NCI-H187 treated with DMSO at 0.1 percent for 48 hours (cell line): ENCODE results near the gene GCGR.

ENCODE experiments used
- DNase-seq: peaks from one replicate; lab custom pipeline; 2025; lab: John Stamatoyannopoulos, UW

The GCGR gene

DNA sequence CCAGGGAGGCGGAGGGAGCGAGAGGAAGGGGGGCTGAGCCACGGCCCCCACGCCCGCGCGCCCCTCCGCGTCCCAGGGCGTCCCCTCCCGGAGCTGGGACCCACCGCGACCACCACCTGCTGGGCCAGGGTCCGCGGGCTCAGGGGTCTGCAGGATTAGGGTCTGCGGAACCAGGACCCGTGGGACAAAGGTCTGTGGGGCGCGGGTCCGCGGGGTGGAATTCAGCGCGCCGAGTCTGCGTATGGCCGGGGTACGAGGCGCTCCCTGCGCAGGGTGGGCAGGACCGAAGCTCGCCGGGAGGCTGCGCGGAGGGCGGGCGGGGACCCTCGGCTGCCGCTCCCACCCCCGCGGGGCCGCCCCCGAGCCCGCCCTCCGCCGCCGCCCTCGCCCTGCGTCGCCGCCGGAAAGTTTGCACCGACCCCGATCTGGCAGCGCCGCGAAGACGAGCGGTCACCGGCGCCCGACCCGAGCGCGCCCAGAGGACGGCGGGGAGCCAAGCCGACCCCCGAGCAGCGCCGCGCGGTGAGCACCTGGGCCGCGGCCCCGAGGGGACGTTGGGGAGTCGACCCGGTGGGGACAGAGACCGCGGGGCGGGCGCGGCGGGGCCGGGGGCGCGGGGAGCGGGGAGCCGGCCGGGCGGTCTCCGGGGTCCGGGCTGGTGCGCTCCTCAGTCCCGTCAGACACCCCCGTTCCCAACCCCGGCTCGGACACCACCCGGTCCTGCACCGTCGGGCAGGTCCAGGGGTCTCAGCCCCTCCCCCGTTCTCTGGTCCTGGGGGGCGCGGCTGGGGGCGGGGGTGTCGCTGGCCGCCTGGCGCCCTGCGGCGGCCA, at the start of gene GCGR:
Gene GCGR, plus strand, starts transcription at position 423 of the 831 bp plus-strand sequence. CDS start 4,869 bp downstream, outside the sequence.
- DNase-seq: no peak

DNA sequence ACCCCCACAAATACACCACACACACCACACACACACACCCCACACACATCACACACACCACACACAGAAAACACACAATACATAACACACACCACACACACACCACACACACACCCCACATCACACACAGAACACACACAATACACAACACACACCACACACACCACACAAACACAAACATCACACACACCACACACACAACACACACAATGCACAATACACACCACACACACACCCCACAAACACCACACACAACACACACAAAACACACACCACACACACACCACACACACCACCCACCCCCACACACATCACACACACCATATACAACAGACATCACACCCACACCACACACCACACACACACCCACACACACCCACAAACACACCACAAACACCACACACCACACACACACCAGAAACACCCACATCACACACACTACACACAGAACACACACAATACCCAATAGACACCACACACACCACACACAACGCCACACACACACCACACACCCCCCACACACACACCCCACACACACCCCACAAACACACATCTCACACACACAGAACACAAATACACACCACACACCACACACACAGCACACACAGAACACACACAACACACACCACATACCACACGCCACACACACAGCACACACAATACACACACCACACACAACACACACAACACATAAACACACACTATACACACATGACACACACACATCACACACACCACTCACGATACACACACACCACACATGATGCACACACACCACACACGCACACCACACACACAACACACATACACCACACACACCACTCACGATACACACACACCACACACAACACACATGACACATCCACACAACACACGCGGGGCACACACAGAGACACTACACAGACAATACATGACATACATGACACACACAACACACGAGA, 11.0 kb upstream of the GCGR start:
- DNase-seq: no peak

DNA sequence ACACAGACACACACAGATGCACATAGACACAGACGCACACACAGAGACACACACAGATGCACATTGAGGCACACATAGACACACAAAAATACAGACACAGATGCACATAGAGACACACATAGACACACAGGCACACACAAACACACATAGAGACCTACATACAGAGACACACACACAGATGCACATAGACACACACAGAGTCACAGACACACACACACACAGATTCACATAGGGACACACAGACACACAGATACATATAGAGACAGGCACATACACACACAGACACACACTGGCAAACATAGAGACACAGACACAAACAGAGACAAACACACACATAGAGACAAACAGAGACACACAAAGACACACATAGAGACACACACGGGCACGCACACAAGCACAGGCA, 9.9 kb upstream of the GCGR start:
- no peak for DNase-seq

DNA sequence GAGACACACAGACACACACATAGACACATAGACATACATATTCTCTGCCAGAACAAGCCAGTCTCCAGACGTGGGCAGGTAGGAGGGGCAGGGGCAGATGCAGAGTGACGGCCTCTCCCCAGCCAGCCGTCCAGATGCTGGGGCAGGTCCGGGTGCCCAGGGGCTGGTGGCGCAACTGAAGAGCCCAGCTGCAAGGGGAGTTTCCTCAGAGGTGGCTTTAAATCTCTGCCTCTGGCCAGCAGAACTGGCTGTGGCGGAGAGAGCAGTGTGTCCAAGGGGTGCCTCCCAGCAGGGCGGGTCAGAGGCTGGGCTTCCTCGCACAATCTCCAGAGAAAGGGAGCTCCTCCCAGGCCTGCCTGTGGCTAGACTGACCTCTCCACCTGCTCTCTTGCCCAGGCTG, 9.4 kb upstream of the GCGR start:
- no peak for DNase-seq

DNA sequence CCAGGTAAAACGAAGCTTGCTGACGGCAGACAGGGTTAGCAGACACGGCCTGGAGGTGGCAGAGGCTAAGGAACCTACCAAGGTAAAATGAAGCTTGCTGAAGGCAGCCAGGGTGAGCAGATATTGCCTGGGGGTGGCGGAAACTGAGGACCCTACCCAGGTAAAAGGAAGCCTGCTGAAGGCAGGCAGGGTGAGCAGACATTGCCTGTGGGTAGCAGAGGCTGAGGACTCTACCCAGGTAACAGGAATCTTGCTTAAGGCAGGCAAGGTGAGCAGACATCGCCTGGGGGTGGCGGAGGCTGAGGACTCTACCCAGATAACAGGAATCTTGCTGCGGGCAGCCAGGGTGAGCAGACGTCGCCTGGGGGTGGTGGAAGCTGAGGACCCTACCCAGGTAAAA, 2.6 kb upstream of the GCGR start:
- no peak for DNase-seq

GRCh38 chr17:81802048-81802758, 1.7 kb upstream of the GCGR start:
- DNase-seq: no peak

GRCh38 chr17:81802856-81803643, 900 bp upstream of the GCGR start:
- no peak for DNase-seq

DNA sequence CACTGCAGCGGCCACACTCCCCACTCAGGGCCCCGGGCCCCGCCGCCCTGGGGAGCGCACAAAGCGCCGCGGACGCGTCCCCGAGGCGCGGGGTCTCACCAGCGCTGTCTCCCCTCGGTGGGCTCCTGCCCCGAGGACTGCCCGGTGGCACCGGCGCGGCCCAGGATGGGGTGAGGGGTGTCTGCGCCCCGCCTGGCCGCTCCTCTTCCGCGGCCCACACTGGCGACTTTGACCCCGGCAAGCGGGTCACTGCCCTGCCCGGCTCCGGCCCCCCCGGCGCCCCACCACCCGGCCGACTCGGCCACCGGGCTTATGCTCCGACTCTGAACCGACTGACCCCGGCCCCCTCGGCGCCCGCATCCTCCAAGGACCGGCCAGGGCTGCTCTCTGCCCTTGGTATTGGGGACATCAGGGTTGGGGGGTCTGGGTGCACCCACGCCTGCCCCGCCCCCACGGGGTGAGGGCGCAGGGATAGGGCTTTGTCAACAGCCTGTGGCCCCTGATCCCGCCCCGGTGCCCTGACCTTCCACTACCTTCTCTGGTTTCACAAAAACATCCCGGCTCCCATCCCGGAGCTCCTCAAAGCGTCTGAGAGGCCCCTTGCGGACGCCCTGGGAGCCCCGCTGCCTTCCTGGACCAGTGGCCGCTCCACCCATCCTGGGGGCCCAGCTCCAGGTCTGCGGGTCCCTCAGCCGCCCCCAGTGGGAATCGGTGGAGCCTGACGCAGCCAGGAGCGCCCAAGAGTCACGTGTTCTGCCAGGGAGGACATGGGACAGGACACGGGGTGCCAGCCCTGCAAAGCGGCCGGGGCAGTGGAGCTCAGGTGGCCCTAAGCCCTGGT, 829 bp downstream of the GCGR start:
- no peak for DNase-seq

GRCh38 chr17:81805707-81806460, 1.9 kb downstream of the GCGR start:
- no peak for DNase-seq

DNA sequence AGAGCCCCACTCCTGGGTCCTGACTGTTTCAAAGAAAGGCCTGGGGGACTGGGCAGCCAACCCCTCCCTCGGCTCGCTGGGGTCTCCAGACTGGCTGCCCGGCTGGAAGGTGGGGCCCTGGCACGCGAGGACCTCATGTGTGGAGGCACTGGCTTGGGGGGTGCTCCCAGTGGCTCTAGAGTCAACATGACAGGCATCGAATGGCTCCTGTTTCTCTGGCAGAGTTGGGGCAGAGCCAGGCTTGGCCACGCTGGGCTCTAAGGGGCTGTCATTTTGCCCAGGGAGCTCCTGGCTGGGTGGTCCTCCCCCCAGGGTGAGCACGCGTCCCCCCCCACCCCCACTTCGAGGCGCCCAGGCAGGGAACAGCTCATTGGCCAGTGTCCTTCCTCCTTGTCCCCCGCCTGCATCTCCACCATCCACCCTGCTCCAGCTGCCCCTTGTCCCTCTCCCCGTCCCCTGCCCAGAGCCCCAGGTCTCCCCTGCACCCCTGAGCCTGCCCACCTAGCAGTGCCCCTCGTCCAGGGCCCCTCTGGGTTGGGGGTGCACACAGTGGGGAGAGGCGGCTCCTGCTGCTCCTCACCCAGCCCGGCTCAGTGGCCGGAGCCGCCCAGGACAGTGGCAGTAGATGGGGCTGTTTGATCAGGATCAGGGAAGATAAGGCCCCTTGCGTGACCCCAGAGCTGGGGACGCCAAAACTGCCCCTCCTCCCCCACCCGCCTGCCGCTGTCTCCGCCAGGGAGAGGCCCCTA, 2.7 kb downstream of the GCGR start:
- no peak for DNase-seq

DNA sequence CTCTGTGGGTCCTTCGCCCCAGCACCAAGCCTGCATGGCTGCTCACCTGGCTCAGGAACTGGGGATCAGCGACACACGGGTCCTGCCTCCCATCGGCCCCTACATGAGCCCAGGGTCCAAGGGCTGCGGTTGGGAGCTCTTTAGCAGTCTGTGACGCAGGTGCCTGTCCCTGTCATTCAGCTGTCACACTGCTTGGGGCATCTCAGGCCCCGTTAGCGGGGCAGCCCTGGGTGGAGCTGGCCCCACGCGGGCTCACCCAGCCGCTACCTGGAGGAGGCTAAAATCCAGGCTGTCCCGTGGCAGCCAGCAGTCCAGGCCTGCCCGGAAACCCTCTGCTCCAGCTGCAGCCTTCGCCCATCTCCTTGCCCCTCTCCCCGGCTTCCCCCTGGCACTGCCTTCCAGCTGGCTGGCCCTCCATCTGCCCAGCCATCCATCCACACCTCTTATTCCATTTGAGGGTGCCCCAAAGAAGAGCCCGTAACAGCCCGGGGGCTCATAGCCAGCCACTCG, 3.3 kb downstream of the GCGR start:
- no peak for DNase-seq

GRCh38 chr17:81807839-81808238, 3.9 kb downstream of the GCGR start:
- no peak for DNase-seq

- no peak for DNase-seq
These were observed 5.0 kb downstream of the GCGR start for GRCh38 chr17:81808778-81809555.

DNA sequence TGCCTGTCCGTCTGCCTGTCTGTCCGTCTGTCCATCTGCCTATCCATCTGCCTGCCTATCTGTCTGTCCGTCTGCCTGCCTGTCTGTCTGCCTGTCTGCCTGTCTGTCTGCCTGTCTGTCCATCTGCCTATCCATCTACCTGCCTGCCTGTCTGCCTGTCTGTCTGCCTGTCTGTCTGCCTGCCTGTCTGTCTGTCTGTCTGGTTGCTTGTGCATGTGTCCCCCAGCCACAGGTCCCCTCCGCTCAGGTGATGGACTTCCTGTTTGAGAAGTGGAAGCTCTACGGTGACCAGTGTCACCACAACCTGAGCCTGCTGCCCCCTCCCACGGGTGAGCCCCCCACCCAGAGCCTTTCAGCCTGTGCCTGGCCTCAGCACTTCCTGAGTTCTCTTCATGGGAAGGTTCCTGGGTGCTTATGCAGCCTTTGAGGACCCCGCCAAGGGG, 5.6 kb downstream of the GCGR start:
- DNase-seq: no peak

GRCh38 chr17:81810476-81810875, 6.5 kb downstream of the GCGR start:
- DNase-seq: no peak

- DNase-seq: no peak
These were observed 7.1 kb downstream of the GCGR start for GRCh38 chr17:81810892-81811704.
